ENCODE results near the gene BCL2.

BCL2 gene

GRCh38 chr18:63140038-63140450 lies 179.5 kb downstream of the BCL2 start:
- DNase-seq (ENCODE audit: low spot score) = no peak

- DNase-seq (ENCODE audit: low spot score) = no peak
Measured at GRCh38 chr18:63138436-63139340, 180.9 kb downstream of the BCL2 start.

DNA sequence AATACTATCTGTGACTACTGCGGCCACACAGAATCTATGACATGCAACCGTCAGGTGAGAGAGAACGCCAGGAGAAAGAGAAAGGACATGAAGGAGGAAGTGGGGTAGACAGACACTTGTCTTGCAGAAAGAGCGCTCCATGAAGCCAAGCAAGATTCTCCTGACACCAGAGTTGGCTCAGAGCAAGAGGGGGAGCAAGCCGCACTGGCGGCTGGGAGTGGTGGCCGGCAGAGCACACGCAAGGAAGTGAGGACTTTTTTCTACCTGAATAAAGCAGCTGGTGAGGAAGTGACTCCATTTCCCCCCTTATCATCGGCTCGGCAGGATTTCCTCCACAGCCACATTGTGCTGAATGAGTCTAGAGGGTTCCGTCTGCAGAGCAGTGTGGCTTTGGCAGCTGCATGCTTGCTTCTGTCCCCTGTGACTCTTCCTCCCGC lies 181.6 kb downstream of the BCL2 start:
- DNase-seq (ENCODE audit: low spot score) = no peak

DNA sequence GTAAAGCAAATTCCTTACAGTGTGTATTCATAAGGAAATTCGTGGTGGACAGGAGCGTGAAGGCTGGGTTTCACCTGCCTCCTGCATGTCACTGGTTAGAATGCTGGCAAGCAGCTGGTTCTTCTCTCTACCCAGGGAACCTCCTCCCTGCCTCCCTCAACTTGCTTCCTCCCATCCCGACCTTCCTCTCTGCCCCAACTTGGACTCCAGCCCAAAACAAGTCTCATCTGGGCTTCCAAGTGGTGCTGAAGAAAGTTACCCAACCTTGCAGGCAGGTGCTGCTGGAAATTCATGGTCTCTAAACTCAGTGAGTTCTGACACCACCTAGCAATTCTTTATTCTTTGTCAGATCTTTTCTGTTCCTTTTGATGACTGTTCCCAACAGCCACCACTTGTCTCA lies 184.5 kb downstream of the BCL2 start:
- no peak for DNase-seq (ENCODE audit: low spot score)

DNA sequence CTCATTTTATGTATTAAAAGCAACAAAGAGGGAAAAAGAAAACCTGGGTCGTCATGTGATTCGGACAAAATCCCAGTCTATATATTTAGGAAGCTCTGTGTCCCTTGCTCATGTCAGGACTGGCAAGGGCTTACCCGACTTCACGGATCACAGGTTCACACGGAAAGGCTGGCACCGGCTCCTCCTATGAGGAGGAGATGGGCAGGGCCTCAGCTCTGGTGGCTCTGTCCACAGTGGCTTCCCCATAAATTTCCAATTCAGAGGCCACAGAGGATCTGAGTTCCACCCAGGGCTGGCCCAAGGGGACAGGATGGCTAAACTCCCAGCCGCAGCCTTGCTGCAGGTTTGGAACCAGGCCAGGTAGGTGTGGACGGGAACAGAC lies 186.8 kb downstream of the BCL2 start:
- DNase-seq (ENCODE audit: low spot score) = no peak

DNA sequence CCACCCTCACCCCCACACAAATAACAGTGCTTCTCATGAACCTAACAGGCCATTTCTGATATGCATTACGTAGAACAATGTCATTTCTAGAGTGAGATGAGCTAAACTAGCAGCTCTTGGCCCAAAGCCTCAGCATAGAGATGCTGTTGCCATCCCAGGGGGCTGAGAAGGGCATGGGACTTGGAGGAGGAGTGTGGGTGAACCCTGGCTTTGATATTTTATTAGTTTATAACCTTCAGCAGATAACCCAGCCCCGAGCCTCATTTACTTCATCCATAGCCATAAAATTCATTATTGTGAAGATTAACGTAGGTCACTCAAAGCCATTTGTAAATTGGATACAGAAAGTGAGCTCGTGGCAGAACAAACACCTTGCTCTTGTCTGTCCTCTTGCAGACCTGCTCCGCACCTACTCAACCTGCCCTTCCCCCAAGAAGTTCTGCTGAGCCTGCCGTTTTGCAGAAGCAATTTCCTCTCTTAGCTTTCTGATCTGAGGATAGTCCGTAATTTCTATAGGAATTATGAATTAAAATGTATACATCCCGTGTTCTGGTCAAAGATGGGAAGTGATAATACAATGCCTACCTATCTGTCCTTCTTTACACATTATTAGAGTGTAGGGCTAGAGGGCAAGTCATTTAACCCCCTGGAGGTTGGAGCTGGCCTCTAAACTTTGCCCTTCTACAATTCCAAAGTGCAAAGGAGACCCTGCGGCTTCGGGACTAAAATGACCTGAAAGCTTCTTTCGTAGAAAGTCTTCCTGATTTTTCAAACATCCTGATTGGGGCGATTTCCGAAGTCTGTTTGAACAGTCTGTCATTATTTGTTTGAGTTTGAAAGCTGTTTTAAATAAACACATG lies 187.4 kb downstream of the BCL2 start:
- DNase-seq (ENCODE audit: low spot score) = no peak

- DNase-seq (ENCODE audit: low spot score) = no peak
Measured at GRCh38 chr18:63131106-63131958, 188.2 kb downstream of the BCL2 start.

DNA sequence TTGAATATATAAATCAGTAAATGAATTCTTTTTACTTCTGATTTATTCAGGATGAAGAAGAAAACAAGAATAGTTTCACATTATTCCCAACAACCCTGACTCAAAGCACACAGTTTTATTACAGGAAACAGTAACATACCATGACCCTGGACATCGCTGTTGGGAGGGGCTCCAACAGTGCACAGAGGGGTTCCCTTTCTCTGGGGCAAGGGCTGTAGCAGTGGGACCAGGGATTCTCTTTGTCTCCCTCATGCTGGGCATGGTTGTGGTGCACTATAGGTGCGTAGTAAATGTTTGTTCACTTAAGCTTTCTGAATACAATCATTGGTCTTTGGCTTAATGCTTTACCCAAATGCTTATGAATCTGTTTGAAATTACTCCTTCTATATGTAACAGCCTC lies 189.4 kb downstream of the BCL2 start:
- DNase-seq (ENCODE audit: low spot score) = no peak

- no peak for DNase-seq (ENCODE audit: low spot score)
Measured at GRCh38 chr18:63128237-63128974, 191.2 kb downstream of the BCL2 start.

DNA sequence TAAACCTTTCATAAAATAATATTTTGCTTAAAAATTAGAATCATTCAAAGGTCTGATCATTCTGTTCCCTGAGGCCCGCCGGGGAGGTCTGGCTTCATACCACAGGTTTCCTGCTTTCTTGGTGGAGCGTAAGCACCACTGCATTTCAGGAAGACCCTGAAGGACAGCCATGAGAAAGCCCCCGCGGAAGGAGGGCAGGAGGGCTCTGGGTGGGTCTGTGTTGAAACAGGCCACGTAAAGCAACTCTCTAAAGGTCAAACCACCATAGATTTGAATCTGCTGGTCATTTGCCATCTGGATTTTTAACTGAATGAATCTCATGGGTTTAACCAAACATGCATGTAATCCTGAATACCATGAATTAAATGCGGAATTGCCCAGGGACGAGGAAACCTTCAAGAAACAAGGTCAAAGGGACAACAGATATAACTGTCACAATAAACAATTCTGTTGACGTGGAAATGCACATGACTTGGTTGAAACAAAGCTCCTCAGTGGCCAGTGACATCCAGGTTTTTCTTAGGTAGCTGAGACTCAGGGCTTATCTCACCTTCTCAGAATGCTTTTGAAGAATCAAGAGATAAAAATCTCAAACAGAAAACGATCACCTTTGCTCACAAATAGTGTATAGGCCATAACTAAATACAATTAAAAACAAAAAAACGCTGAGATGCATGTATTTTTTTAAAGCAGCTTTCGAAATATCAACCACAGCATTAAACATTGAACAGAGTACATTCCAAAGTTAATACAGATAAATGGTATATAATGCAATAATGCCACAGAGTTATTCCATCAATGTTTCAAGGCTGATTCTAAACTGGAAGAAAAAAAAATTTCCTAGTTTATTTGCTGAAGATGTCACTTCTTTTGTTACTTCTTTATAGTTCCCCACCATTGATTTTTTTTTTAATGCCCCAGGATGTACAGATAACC lies 193.2 kb downstream of the BCL2 start:
- no peak for DNase-seq (ENCODE audit: low spot score)

DNA sequence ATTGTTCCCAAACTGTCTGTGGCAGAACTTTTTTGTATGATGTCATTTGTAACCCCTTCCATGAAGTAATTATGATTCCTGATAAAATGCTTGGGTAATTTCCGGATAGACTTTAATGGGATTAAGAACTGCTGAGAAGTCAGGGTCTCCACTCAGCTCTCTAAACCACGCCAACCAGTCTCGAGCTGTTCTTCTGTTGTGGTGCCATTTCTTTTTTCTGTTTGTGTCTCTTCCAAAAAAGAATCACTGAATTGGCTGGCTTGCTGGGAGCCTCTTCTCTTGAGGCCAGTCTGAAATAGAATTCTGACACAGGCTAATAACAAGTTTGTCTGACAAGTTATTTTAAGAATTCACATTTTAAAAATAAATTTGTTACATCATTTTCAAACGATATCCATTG lies 198.9 kb downstream of the BCL2 start:
- DNase-seq (ENCODE audit: low spot score) = no peak

GRCh38 chr18:63119647-63120046 lies 199.9 kb downstream of the BCL2 start:
- peak; percentile 21 for DNase-seq (ENCODE audit: low spot score)

DNA sequence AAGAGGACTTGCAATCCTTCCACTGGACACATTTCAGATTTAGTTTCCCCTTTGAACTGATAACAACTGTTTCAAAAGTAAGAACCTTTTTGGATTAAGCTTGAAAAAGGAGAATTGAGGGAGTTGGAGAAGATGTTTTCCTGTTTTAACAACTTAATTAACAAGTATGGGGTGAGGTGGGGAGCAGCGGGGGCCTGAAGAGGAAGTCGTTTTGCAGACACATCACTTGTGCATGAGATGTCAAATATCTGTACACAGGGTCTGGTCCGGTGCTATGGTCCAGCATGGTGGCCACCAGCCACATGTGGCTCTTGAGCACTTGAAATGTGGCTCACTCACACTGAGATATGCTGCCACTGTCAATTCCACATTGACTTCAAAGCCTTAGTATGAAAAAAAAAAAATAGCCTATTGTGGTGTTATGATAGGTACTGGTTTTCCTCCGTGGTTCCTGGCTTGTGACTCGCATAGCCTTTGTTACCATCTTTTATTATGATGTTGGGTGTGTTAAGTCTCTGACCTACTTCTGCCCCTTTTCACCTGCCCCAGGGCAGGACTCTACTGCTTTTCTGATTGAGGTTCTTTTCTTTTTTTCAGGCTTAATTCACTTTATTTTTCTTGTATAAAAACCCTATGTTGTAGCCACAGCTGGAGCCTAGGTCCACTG lies 205.5 kb downstream of the BCL2 start:
- no peak for DNase-seq (ENCODE audit: low spot score)

- DNase-seq (ENCODE audit: low spot score) = no peak
Measured at GRCh38 chr18:63112706-63113105, 206.9 kb downstream of the BCL2 start.

- DNase-seq (ENCODE audit: low spot score) = no peak
Measured at GRCh38 chr18:63111671-63112402, 207.7 kb downstream of the BCL2 start.

DNA sequence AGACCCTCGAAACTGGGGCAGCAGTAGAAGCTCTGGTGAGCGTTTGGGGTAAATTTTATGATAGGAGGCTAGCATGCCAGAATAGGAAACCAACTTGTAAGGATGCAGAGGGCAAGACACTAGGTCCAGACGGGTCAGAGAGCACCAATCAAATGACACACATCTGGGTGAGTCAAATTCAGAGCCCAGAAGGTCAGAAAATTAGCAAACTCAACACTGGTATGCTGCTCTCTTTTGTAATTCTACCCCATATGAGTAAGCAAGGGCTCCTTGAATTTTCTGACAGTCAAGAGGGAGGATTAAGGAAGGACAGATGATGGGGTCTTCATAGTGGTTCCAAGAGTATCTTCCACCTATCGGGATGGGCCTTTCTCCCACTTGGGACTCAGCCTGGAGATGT lies 209.8 kb downstream of the BCL2 start:
- no peak for DNase-seq (ENCODE audit: low spot score)

DNA sequence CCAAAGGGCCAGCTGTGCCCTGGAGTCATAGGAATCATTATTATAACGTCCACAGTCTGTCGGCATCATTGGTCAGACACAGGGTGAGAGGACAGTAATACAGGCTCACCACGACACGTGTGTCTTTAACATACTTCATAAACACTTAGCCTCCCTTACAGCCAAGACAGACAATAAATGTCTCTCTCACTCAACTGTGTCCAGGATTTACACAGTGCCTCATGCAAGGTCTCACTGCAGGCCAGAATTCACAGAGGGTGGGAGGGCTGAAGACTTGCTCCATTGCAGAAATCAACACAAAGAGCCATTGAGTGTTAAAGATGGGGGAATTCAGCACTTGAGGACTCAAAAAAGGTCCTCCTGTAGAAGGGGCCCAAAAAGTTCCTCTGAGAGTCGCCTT lies 210.5 kb downstream of the BCL2 start:
- no peak for DNase-seq (ENCODE audit: low spot score)

DNA sequence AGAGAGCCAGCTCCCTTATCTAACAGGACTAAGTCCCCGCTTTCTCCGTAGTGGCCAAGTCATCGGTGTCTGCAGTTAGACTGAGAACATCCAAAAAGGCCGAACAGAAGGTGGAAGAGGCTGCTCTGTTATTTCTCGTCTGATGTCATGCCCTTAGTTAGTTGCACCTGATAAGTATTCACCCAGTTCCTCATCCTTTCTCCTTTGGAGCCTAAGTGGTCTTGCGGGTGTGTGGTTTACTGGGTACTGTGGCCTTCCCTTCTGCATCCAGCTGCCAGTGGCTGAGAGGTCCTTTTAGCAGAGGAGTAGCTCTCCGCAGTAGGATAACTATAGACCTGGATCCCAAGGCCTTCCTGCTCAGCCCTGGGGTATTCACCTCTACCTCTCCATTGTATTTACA lies 211.6 kb downstream of the BCL2 start:
- DNase-seq (ENCODE audit: low spot score) = no peak
